Osteocyte (in vitro differentiated cells): ENCODE measurements around the gene PPP1R27. TPM values are rescaled to one million over a fixed set of nuclear protein-coding genes. Genes with fewer than 3 reads are reported as not detected.

Experiments used
- DNase-seq: peaks from one replicate; pipeline ENCODE4 v3.0.0; 2021; ENCODE audit warnings: mixed read lengths; ENCODE audit not compliant: unreplicated experiment; ENCODE audit errors: extremely low spot score
- H3K27ac Mint-ChIP-seq: one replicate; pipeline ENCODE4 v1.8.0; 2021; ENCODE audit warnings: mild to moderate bottlenecking, mixed read lengths; ENCODE audit not compliant: unreplicated experiment
- H3K27me3 Mint-ChIP-seq: one replicate; pipeline ENCODE4 v1.8.0; 2021; ENCODE audit warnings: mixed read lengths; ENCODE audit not compliant: unreplicated experiment
- H3K36me3 Mint-ChIP-seq: one replicate; pipeline ENCODE4 v1.8.0; 2021; ENCODE audit warnings: mixed read lengths; ENCODE audit not compliant: unreplicated experiment
- H3K4me1 Mint-ChIP-seq: one replicate; pipeline ENCODE4 v1.8.0; 2021; ENCODE audit warnings: mixed read lengths; ENCODE audit not compliant: unreplicated experiment
- H3K4me3 Mint-ChIP-seq: one replicate; pipeline ENCODE4 v1.8.0; 2021; ENCODE audit warnings: mild to moderate bottlenecking, moderate library complexity, mixed read lengths; ENCODE audit not compliant: unreplicated experiment
- H3K9me3 Mint-ChIP-seq: one replicate; pipeline ENCODE4 v1.8.0; 2021; ENCODE audit warnings: mixed read lengths; ENCODE audit not compliant: unreplicated experiment
- CTCF ChIP-seq: fragments of 200-600 bp; sonication (generic); IDR thresholded peaks from 2 replicates; pipeline ENCODE4 v1.5.0; 2021; ENCODE audit warnings: antibody characterized with exemption, mild to moderate bottlenecking, moderate library complexity
- total RNA-seq: library from RNA; stranded (reverse); gene quantifications from 2 replicates; pipeline ENCODE4 v1.2.1, GENCODE V29; 2021

PPP1R27 gene
- total RNA-seq, 1 donor from 2014 or later, result 0.62 TPM

- H3K27me3 Mint-ChIP-seq, result no peaks in the 10 kb centered on the region
- TF ChIP-seq CTCF, result no peak
- no peak overlapping the region for H3K27ac Mint-ChIP-seq
- no peaks in the 10 kb centered on the region for H3K4me1 Mint-ChIP-seq
- H3K9me3 Mint-ChIP-seq, result no peaks in the 10 kb centered on the region
- H3K4me3 Mint-ChIP-seq, result no peak overlapping the region
- DNase-seq, result peak; percentile 78
- H3K36me3 Mint-ChIP-seq, result peaks cover 28% of the 10 kb centered on the region
Measured at GRCh38 chr17:81845881-81846742, 11.3 kb upstream of the PPP1R27 start.

GRCh38 chr17:81845361-81845760 lies 10.5 kb upstream of the PPP1R27 start:
- H3K9me3 Mint-ChIP-seq, result no peaks in the 10 kb centered on the region
- TF ChIP-seq CTCF, result no peak
- no peaks in the 10 kb centered on the region for H3K27me3 Mint-ChIP-seq
- DNase-seq, result no peak
- no peaks in the 10 kb centered on the region for H3K4me1 Mint-ChIP-seq
- H3K4me3 Mint-ChIP-seq, result no peak overlapping the region
- peaks cover 27% of the 10 kb centered on the region for H3K36me3 Mint-ChIP-seq
- no peak overlapping the region for H3K27ac Mint-ChIP-seq

DNA sequence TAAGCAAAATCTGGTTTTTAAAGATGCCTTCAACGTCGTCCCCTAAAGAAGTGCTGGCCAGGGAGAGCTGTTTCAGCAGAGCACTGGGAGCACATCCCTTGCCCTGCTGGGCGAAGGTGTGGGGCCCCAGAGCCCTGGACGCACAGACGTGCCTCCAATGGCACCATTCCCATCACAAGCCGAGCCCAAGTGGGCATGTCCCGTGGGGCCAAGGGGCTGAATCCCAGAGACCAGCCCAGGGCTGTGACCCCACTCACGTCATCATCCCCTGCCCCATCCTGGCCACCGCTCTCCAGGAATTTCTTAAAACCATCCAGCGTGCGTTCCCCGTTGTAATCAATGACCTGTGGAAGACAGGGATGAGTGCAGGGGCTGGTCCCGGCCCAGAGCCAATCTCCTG lies 10.0 kb upstream of the PPP1R27 start:
- Mint-ChIP-seq H3K36me3 (peaks cover 27% of the 10 kb centered on the region), H3K4me1 (no peaks in the 10 kb centered on the region), H3K9me3 (no peaks in the 10 kb centered on the region), H3K27me3 (no peaks in the 10 kb centered on the region), H3K27ac (no peak overlapping the region), H3K4me3 (no peak overlapping the region)
- no peak for TF ChIP-seq CTCF
- DNase-seq, result peak; percentile 79

GRCh38 chr17:81844327-81844851 lies 9.5 kb upstream of the PPP1R27 start:
- TF ChIP-seq CTCF, result no peak
- no peaks in the 10 kb centered on the region for H3K4me1 Mint-ChIP-seq
- H3K36me3 Mint-ChIP-seq, result peaks cover 27% of the 10 kb centered on the region
- peak; percentile 83 for DNase-seq
- no peak overlapping the region for H3K4me3 Mint-ChIP-seq
- H3K9me3 Mint-ChIP-seq, result no peaks in the 10 kb centered on the region
- peak overlapping the region; percentile 18 for H3K27ac Mint-ChIP-seq
- no peaks in the 10 kb centered on the region for H3K27me3 Mint-ChIP-seq

- Mint-ChIP-seq H3K9me3 (no peaks in the 10 kb centered on the region), H3K4me3 (no peak overlapping the region), H3K4me1 (no peaks in the 10 kb centered on the region), H3K36me3 (peaks cover 27% of the 10 kb centered on the region), H3K27ac (no peak overlapping the region), H3K27me3 (no peaks in the 10 kb centered on the region)
- peak; percentile 82 for DNase-seq
- no peak for TF ChIP-seq CTCF
Measured at GRCh38 chr17:81843713-81844326, 9.0 kb upstream of the PPP1R27 start.
